Spleen (tissue), 13 donors: ENCODE data around the gene SNU13. TPM values are rescaled to one million over a fixed set of nuclear protein-coding genes. Genes with fewer than 3 reads are reported as not detected.
"Not testable (repeated sequence)": the region's sequence is repeated elsewhere in the genome, so short reads cannot be mapped to it uniquely, and the experiment has no call there.

Experiments used
- DNase-seq: peaks from one replicate; pipeline ENCODE4 v3.0.0-alpha.2; 2020
- H3K27ac ChIP-seq, 8 donors: fragments of 200-600 bp; sonication (generic) in 7 of 8; 1 replicate in 4 of 8; 2 replicates in 4 of 8; pipeline versions ENCODE4 v1.5.0 to v1.8.0; 2016 to 2021; ENCODE audit warnings: inconsistent platforms in 4 of 8, mild to moderate bottlenecking in 4 of 8, moderate library complexity in 1 of 8
- H3K27me3 ChIP-seq, 7 donors: fragments of 200-600 bp; sonication (generic) in 6 of 7; replicated peaks in 1 of 7; 1 replicate in 4 of 7; 2 replicates in 3 of 7; pipeline versions ENCODE4 v1.5.0 to v1.8.0; 2016 to 2021; ENCODE audit warnings: inconsistent platforms in 3 of 7, mild to moderate bottlenecking in 1 of 7
- H3K36me3 ChIP-seq, 6 donors: fragments of 200-600 bp; sonication (generic) in 5 of 6; 1 replicate in 4 of 6; 2 replicates in 2 of 6; pipeline versions ENCODE4 v1.5.0 to v1.8.0; 2016 to 2021; ENCODE audit warnings: inconsistent platforms in 2 of 6
- H3K4me1 ChIP-seq, 6 donors: fragments of 200-600 bp; sonication (generic) in 5 of 6; 1 replicate in 3 of 6; 2 replicates in 3 of 6; pipeline versions ENCODE4 v1.5.0 to v1.8.0; 2016 to 2021; ENCODE audit warnings: inconsistent platforms in 3 of 6
- H3K4me3 ChIP-seq, 8 donors: fragments of 200-600 bp; sonication (generic) in 7 of 8; 1 replicate in 4 of 8; 2 replicates in 4 of 8; pipeline versions ENCODE4 v1.5.0 to v1.8.0; 2016 to 2021; ENCODE audit warnings: inconsistent platforms in 4 of 8, mild to moderate bottlenecking in 4 of 8, moderate library complexity in 2 of 8
- H3K9me3 ChIP-seq, 8 donors: fragments of 200-600 bp; sonication (generic) in 7 of 8; 1 replicate in 4 of 8; 2 replicates in 4 of 8; pipeline versions ENCODE4 v1.5.0 to v1.8.0; 2016 to 2021; ENCODE audit warnings: inconsistent platforms in 4 of 8
- CTCF ChIP-seq, 11 experiments: fragments of 200-600 bp in 7 of 11; fragments of 450-650 bp in 4 of 11; sonication (generic) in 4 of 11; IDR thresholded peaks in 8 of 11; conservative IDR thresholded peaks in 3 of 11; 1 replicate in 7 of 11; 2 replicates in 4 of 11; pipeline versions ENCODE4 v1.4.0 to v1.8.0; 2016 to 2021; ENCODE audit warnings: antibody characterized with exemption in 11 of 11, inconsistent platforms in 4 of 11, mild to moderate bottlenecking in 1 of 11
- POLR2A ChIP-seq, 3 donors: fragments of 450-650 bp; IDR thresholded peaks; one replicate each; pipeline ENCODE4 v1.5.1; 2017; ENCODE audit warnings: antibody characterized with exemption in 3 of 3, mild to moderate bottlenecking in 1 of 3
- POLR2AphosphoS5 ChIP-seq, 3 donors: sonication (generic); formaldehyde crosslinking; IDR thresholded peaks; one replicate each; pipeline ENCODE4 v1.5.1; 2017; ENCODE audit warnings: antibody characterized with exemption in 3 of 3
- WGBS, 5 donors: extraction: QIAGEN DNeasy Blood & Tissue Kit in 3 of 5; methylation state at CpG; one replicate each; pipeline versions ENCODE4 v1.1.5 to v1.1.7; 2013 to 2018; 5-methylcytosine and 5-hydroxymethylcytosine counted together
- intact Hi-C: fragments of 100-400 bp; cut with DNase I; formaldehyde crosslinking; loops from one replicate; pipeline ENCODE4 v1.15.0; 2023; ENCODE audit warnings: low total_unique reads
- long read RNA-seq, 2 donors: transcript quantifications; one replicate each; lab custom pipeline, GENCODE V29; 2026
- polyA plus RNA-seq, 3 donors: library from polyadenylated mRNA; stranded (reverse); fragments of 200-250 nt; gene quantifications; one replicate each; pipeline ENCODE4 v1.2.1, GENCODE V29; 2013
- total RNA-seq, 7 donors: library from RNA; depleted of rRNA in 3 of 7; stranded (reverse); fragments of >200 nt in 3 of 7; fragmentation: NEBNext Ultra II Directional in 4 of 7; extraction: Animal tissue kit (Norgen Biotek cat#: 25700) in 4 of 7; gene quantifications; one replicate each; pipeline versions ENCODE4 v1.1.0 to v1.2.1, GENCODE V29; 2016 to 2021
- donor health status: healthy with polysubstance abuse.
- donor health status: DM: no; HTN: no; CAD: no; lungs with moderate emphysema.
- donor health status: DM: no; HTN: no; CAD: no.
- donor health status: Bipolar disorder and iron deficiency.
- donor health status: healthy.
- donor health status: DM: no; HTN: no; CAD: no.
- donor health status: DM: yes; HTN: yes; CAD: no.

Gene SNU13
- total RNA-seq, result 100 to 1,000 TPM in 5 of 7 donors, 10 to 100 TPM in 2; 89.0 to 116 (median 106) TPM
- polyA plus RNA-seq, result 100 to 1,000 TPM; 118 to 165 (median 161) TPM
- long read RNA-seq, donor 1, transcript SNU13-202 (3 exons, 1,503 nt), result major isoform, 53 of 84 reads
- long read RNA-seq, donor 1, transcript SNU13-201 (3 exons, 877 nt), result minor isoform, 19 of 84 reads
- long read RNA-seq, donor 1, partial matches to known transcripts, result 12 of 84 reads
- long read RNA-seq, donor 1, other reads (novel, unspliced or antisense), result 0 of 84 reads
- long read RNA-seq, donor 2, transcript SNU13-201 (3 exons, 877 nt), result minor isoform, 15 of 76 reads
- long read RNA-seq, donor 2, transcript SNU13-202 (3 exons, 1,503 nt), result major isoform, 52 of 76 reads
- long read RNA-seq, donor 2, partial matches to known transcripts, result 9 of 76 reads
- long read RNA-seq, donor 2, other reads (novel, unspliced or antisense), result 0 of 76 reads

GRCh38 chr22:41688365-41689211 is at the start of gene SNU13:
TSS of gene SNU13 (minus strand) at chr22:41688867. CDS start at chr22:41688796, 71 bp downstream.
- Histone ChIP-seq H3K4me3 (peak within 1 kb of the TSS; percentile 66 to 87 (median 81)), H3K27me3 (no peaks in the 10 kb centered on the region), H3K27ac (peak within 1 kb of the TSS; percentile 89 to 99 (median 98)), H3K36me3 (peaks cover 0 to 8% (median under 1%) of the 10 kb centered on the region in 6 donors), H3K4me1 (peaks cover 9 to 66% (median 28%) of the 10 kb centered on the region in 6 donors), H3K9me3 (no peaks in the 10 kb centered on the region)
- peak; percentile 99 for DNase-seq
- TF ChIP-seq CTCF (IDR thresholded peaks at IDR 0.05 in 8 of 11, conservative IDR thresholded peaks at IDR 0.05 in 3 of 11), result peak in 7 of 11 experiments; percentile 8 to 49 (median 24)
- TF ChIP-seq POLR2AphosphoS5 (IDR thresholded peaks at IDR 0.05), result peak; percentile 98 to 99 (median 99)
- TF ChIP-seq POLR2A (IDR thresholded peaks at IDR 0.05), result peak; percentile 39 to 81 (median 71)
- 0 to 1% (median 1%) methylated on average over 34 to 62 of the region's 62 CpGs for WGBS, 5 donors
- intact Hi-C loops, result no loop called here

GRCh38 chr22:41733241-41733640 is 44.6 kb upstream of the SNU13 start:
- 86 to 99% (median 95%) methylated on average over 4 of the region's 4 CpGs for WGBS, 5 donors
- H3K36me3 ChIP-seq, DNase-seq, H3K9me3 ChIP-seq, H3K4me1 ChIP-seq, H3K27me3 ChIP-seq, H3K4me3 ChIP-seq, H3K27ac ChIP-seq, intact Hi-C loops: not testable (repeated sequence)

GRCh38 chr22:41732096-41732772 is 43.6 kb upstream of the SNU13 start:
- no peaks in the 10 kb centered on the region for H3K27me3 ChIP-seq
- no peak overlapping the region for H3K4me3 ChIP-seq
- H3K36me3 ChIP-seq, result no peaks in the 10 kb centered on the region
- peak; percentile 79 for DNase-seq
- H3K9me3 ChIP-seq, result no peaks in the 10 kb centered on the region
- no peaks in the 10 kb centered on the region for H3K4me1 ChIP-seq
- TF ChIP-seq POLR2A (IDR thresholded peaks at IDR 0.05) (no peak), CTCF (IDR thresholded peaks at IDR 0.05 in 8 of 11, conservative IDR thresholded peaks at IDR 0.05 in 3 of 11) (no peak), POLR2AphosphoS5 (IDR thresholded peaks at IDR 0.05) (no peak)
- 69 to 92% (median 82%) methylated on average over 6 to 7 of the region's 7 CpGs for WGBS, 5 donors
- intact Hi-C loops, result no loop called here
- H3K27ac ChIP-seq, result no peak overlapping the region

- H3K4me1 ChIP-seq, result no peaks in the 10 kb centered on the region
- intact Hi-C loops, result no loop called here
- no peak overlapping the region for H3K27ac ChIP-seq
- 87 to 96% (median 90%) methylated on average over 2 of the region's 2 CpGs for WGBS, 5 donors
- no peaks in the 10 kb centered on the region for H3K9me3 ChIP-seq
- no peak for TF ChIP-seq POLR2A (IDR thresholded peaks at IDR 0.05)
- no peak for TF ChIP-seq POLR2AphosphoS5 (IDR thresholded peaks at IDR 0.05)
- no peak for TF ChIP-seq CTCF (IDR thresholded peaks at IDR 0.05 in 8 of 11, conservative IDR thresholded peaks at IDR 0.05 in 3 of 11)
- no peaks in the 10 kb centered on the region for H3K27me3 ChIP-seq
- no peak overlapping the region for H3K4me3 ChIP-seq
- DNase-seq, result no peak
- no peaks in the 10 kb centered on the region for H3K36me3 ChIP-seq
These were observed 42.9 kb upstream of the SNU13 start for GRCh38 chr22:41731609-41732008.
